HFF-Myc (cell line): ENCODE measurements around the gene CCNL1.
"Not testable (repeated sequence)": the region's sequence is repeated elsewhere in the genome, so short reads cannot be mapped to it uniquely, and the experiment has no call there.

Source experiments
- DNase-seq: peaks from one replicate; pipeline ENCODE4 v3.0.0-alpha.2; 2011; ENCODE audit warnings: low read depth; ENCODE audit errors: extremely low read depth
- H3K4me3 ChIP-seq: replicated peaks from 2 replicates; pipeline ENCODE4 v1.5.1; 2011; ENCODE audit warnings: low read depth, mild to moderate bottlenecking, control low read depth, low read length
- CTCF ChIP-seq: IDR thresholded peaks from 2 replicates; pipeline ENCODE4 v1.5.1; 2012; ENCODE audit warnings: mild to moderate bottlenecking, low read depth, low read length, control low read depth; ENCODE audit errors: missing control alignments

CCNL1 gene

GRCh38 chr3:157167371-157168042, 7.6 kb upstream of the CCNL1 start:
- DNase-seq = no peak
- TF ChIP-seq CTCF = no peak

GRCh38 chr3:157166561-157166960, 6.6 kb upstream of the CCNL1 start:
- no peak overlapping the region for H3K4me3 ChIP-seq
- DNase-seq = no peak
- TF ChIP-seq CTCF = no peak

More at GRCh38 chr3:157167371-157168042, 7.6 kb upstream of the CCNL1 start:
- no peak overlapping the region for H3K4me3 ChIP-seq

GRCh38 chr3:157166115-157166514, 6.2 kb upstream of the CCNL1 start:
- H3K4me3 ChIP-seq = no peak overlapping the region
- TF ChIP-seq CTCF = no peak
- DNase-seq = no peak

GRCh38 chr3:157163217-157163953, 3.4 kb upstream of the CCNL1 start:
- no peak for DNase-seq
- TF ChIP-seq CTCF = no peak
- no peak overlapping the region for H3K4me3 ChIP-seq

GRCh38 chr3:157162620-157163019, 2.7 kb upstream of the CCNL1 start:
- DNase-seq, H3K4me3 ChIP-seq: not testable (repeated sequence)

GRCh38 chr3:157160658-157161424, 894 bp upstream of the CCNL1 start:
- peak; percentile 54 for DNase-seq
- H3K4me3 ChIP-seq = peak overlapping the region; percentile 97
- no peak for TF ChIP-seq CTCF
